ENCODE measurements around the gene SIL1.
"Not testable (repeated sequence)": the region's sequence is repeated elsewhere in the genome, so short reads cannot be mapped to it uniquely, and the experiment has no call there.

SIL1 gene

DNA sequence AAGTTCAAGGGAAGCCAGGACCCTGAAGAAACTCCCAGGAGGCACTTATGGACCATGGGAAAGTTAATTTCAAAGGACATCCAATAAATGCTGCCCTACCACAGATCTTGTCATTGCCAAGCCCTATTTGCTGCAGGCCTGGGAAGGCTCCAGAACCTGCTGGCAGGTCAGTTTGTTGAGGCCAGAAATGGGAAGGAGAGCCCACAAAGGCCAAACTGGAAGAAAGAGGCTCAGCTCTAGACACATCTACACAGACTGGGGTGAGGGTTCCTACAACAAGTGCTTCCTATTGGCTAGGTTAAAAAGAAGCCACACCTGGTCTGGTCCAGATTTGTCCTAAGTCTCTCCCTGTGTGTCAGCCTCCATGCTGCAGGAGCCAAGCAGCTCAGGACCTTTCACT lies 94.4 kb downstream of the SIL1 start:
- no peak for DNase-seq

- DNase-seq, result no peak
Observed at GRCh38 chr5:139100825-139101224, 97.3 kb downstream of the SIL1 start.

- DNase-seq, result no peak
Observed at GRCh38 chr5:139094154-139095131, 103.7 kb downstream of the SIL1 start.

GRCh38 chr5:139092741-139093343 lies 105.3 kb downstream of the SIL1 start:
- no peak for DNase-seq

DNA sequence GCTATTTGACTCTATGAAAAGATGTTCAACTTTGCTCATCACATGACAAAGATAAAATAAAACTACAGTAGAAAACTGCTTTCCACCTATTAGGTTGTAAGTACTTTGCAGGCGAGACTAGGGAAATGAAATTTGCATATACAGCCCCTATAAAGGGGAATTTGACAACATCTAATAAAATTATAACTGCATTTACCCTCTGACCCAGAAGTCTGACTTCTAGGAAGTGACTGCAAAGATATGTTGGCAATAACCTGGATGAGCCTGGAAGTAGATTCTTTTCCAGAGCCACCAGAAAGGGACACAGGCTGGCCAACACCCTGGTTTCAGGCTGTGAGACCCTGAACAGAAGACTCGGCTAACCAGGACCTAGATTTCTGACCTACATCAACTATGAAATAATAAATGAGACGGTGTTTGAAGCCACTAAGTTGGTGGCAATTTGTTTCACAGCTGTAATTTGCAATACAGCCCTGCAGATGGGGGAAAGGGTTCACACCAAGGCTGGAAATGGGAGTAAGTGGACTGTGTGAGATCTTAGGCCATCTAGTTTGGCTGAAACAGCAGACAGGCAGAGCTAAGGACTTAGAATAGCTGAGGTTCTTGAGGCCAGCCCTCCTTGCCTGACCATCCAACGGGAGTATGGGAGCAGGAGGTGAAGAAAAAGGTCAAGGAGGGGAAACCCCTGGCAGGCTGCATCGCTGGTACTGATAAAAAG lies 106.6 kb downstream of the SIL1 start:
- no peak for DNase-seq

- no peak for DNase-seq
Observed at GRCh38 chr5:139090581-139090980, 107.6 kb downstream of the SIL1 start.

- no peak for DNase-seq
Observed at GRCh38 chr5:139088024-139088423, 110.1 kb downstream of the SIL1 start.

GRCh38 chr5:139082813-139083498 lies 115.2 kb downstream of the SIL1 start:
- no peak for DNase-seq

GRCh38 chr5:139079991-139080610 lies 118.1 kb downstream of the SIL1 start:
- no peak for DNase-seq

- no peak for DNase-seq
Observed at GRCh38 chr5:139079225-139079990, 118.8 kb downstream of the SIL1 start.

- no peak for DNase-seq
Observed at GRCh38 chr5:139078345-139078744, 119.8 kb downstream of the SIL1 start.

- no peak for DNase-seq
Observed at GRCh38 chr5:139077899-139078298, 120.3 kb downstream of the SIL1 start.

GRCh38 chr5:139076111-139076510 lies 122.1 kb downstream of the SIL1 start:
- no peak for DNase-seq

GRCh38 chr5:139075066-139076050 lies 122.8 kb downstream of the SIL1 start:
- DNase-seq, result no peak

DNA sequence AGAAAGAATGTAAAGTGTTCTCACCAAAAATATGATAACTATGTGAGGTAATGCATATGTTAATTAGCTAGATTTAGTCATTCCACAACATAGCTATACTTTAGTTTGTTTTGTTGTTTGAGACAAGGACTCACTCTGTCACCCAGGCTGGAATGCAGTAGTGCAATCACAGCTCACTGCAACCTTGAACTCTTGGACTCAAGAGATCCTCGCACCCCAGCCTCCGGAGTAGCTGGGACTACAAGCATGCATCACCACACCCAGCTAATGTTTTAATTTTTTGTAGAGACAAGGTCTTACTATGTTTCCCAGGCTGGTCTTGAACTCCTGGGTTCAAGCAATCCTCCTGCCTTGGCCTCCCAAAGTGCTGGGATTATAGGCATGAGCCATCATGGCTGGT lies 124.2 kb downstream of the SIL1 start:
- DNase-seq, result not testable (repeated sequence)

DNA sequence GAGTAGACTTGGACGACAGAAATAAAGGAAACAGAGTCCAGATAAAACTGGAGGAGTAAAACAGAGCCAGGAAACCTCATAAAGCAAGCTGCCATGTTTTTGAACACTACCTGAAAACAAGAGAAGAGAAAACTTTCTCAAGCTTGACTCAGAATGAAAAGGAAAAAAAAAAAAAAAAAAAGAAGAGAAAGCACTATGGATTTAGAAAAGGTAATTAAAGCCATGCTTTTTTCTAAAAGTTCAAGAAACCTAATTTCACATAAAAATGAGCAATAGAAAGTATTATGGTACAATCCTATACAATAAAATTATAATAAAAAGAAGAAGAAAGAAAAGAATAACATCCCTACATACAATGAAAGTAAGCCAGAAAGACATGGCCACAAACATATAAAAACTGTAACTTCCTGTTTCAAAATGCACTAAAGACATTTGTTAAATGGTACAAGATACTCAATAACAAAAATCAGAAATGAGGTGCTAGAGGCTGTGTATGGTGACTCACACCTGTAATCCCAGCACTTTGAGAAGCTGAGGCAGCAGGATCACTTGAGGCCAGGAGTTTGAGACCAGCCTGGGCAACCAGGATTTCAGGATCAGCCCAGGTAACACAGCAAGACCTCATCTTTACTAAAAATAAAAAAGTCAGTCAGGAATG lies 129.5 kb downstream of the SIL1 start:
- no peak for DNase-seq

- DNase-seq, result no peak
Observed at GRCh38 chr5:139068060-139068459, 130.1 kb downstream of the SIL1 start.

- DNase-seq, result no peak
Observed at GRCh38 chr5:139065306-139065705, 132.9 kb downstream of the SIL1 start.

DNA sequence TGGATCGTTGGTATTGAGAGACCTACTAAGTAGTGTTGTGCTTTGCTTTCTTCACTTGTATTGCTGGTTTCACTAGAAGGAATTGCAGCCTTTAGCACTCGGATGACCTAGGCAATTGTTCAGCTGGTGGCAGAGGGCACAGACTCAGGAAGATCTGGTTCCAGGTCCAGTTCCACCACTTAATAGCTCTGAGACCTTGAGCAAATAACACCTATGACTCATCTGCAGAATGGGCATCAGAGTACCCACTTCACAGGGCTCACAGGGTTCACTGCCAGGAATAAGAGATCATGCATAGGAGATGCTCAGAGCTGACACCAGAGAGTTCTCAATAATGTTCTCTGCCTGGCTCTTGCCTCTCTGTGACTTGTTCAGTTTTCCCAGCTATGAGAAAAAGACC lies 133.6 kb downstream of the SIL1 start:
- no peak for DNase-seq

DNA sequence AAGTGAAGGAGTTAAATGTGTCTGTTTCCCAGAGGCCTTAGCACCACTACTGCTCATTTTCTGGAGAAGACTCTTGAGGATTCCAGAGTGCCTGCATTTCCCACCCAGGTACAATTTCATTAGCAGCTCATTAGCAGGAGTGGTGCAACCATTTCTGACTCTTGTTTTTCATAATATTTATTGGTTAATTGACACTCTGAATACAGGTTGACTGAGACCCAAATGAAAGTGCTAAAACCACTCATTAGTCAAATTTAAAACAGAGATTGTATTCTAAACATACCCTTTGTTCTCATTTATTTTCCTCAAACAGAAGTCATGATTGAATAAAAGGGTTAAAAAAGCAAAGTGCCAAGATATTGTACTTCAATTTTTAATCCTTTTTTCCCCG lies 134.5 kb downstream of the SIL1 start:
- DNase-seq, result no peak
